DND-41 (cell line): ENCODE measurements around the gene XCL1.
A peak's percentile ranks its signal among the peaks of the same experiment; 100 is the strongest.
"Not testable (repeated sequence)": the region's sequence is repeated elsewhere in the genome, so short reads cannot be mapped to it uniquely, and the experiment has no call there.

Experiments used
- EZH2 ChIP-seq: IDR thresholded peaks from 3 replicates; pipeline ENCODE4 v1.6.1; 2012; ENCODE audit warnings: borderline replicate concordance, low read depth, mild to moderate bottlenecking, moderate library complexity, low read length, inconsistent platforms; ENCODE audit not compliant: severe bottlenecking
- TF ChIP-seq, protein P1 (sequence below): IDR thresholded peaks from 2 replicates; pipeline ENCODE4 v1.5.1; 2012; ENCODE audit warnings: borderline replicate concordance, low read length, moderate library complexity, mild to moderate bottlenecking; ENCODE audit not compliant: poor library complexity, severe bottlenecking; ENCODE audit errors: extremely low read depth

DNA sequence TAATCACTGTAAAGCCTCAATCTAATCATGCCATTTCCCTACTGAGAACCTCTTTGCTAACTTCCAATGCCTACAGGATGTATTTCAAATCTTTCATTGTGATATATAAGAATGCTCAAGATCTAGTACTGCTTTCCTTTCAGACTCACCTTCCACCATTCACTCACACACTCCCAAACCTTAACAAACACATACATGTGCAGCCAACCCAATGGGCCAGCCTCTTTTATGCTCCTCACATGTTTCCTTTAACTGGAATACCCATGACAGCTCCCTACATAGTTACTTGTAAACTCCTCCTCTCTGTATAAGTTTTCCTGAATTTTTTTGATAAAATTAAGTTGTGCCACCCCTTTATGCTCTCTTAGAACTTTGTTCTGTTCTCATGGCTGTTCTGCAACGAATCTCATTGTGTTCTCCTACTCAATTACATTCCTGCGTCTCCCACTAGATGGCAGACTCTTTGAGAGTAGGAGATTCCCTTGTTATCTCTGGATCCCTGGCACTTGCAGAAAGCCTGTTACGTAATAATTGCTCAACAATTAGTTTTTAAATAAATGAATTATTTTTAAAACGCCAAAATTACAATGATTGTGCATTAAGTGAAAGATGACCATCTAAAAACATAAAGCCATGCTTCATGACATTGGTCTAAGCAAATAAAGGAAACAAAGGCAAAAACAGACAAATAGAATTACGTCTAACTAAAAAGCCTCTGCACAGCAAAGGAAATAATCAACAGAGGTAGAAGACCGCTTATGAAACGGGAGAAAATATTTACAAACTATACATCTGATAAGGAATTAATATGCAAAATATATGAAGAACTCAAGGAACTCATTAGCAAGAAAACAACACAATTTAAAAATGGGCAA lies 30.5 kb upstream of the XCL1 start:
- TF ChIP-seq, protein P1, sequence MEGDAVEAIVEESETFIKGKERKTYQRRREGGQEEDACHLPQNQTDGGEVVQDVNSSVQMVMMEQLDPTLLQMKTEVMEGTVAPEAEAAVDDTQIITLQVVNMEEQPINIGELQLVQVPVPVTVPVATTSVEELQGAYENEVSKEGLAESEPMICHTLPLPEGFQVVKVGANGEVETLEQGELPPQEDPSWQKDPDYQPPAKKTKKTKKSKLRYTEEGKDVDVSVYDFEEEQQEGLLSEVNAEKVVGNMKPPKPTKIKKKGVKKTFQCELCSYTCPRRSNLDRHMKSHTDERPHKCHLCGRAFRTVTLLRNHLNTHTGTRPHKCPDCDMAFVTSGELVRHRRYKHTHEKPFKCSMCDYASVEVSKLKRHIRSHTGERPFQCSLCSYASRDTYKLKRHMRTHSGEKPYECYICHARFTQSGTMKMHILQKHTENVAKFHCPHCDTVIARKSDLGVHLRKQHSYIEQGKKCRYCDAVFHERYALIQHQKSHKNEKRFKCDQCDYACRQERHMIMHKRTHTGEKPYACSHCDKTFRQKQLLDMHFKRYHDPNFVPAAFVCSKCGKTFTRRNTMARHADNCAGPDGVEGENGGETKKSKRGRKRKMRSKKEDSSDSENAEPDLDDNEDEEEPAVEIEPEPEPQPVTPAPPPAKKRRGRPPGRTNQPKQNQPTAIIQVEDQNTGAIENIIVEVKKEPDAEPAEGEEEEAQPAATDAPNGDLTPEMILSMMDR, result peak; percentile 35
- not testable (repeated sequence) for TF ChIP-seq EZH2
